GM18858 (cell line): Measurements from ENCODE around the gene TRIM2.

Experiments used
- ATAC-seq: cut with Tn5 transposase; IDR thresholded peaks from one replicate; pipeline ENCODE4 v1.9.1; 2021; ENCODE audit not compliant: unreplicated experiment

The TRIM2 gene

GRCh38 chr4:153246446-153247115, 42.3 kb downstream of the TRIM2 start:
- ATAC-seq, result no peak

GRCh38 chr4:153247116-153247490, 42.9 kb downstream of the TRIM2 start:
- no peak for ATAC-seq

- ATAC-seq, result no peak
These were observed 44.5 kb downstream of the TRIM2 start for GRCh38 chr4:153248641-153249198.

- ATAC-seq, result peak; percentile 92
These were observed 45.2 kb downstream of the TRIM2 start for GRCh38 chr4:153249199-153250041.

- peak; percentile 34 for ATAC-seq
These were observed 47.9 kb downstream of the TRIM2 start for GRCh38 chr4:153252122-153252521.

GRCh38 chr4:153255233-153255632, 51.0 kb downstream of the TRIM2 start:
- ATAC-seq, result no peak

GRCh38 chr4:153257151-153257620, 52.9 kb downstream of the TRIM2 start:
- peak; percentile 80 for ATAC-seq

- no peak for ATAC-seq
These were observed 53.7 kb downstream of the TRIM2 start for GRCh38 chr4:153257991-153258390.

GRCh38 chr4:153258750-153259149, 54.5 kb downstream of the TRIM2 start:
- no peak for ATAC-seq

- ATAC-seq, result no peak
These were observed 55.4 kb downstream of the TRIM2 start for GRCh38 chr4:153259661-153260060.

GRCh38 chr4:153260132-153260531, 55.9 kb downstream of the TRIM2 start:
- no peak for ATAC-seq

GRCh38 chr4:153260553-153261300, 56.5 kb downstream of the TRIM2 start:
- no peak for ATAC-seq

GRCh38 chr4:153261461-153261860, 57.2 kb downstream of the TRIM2 start:
- no peak for ATAC-seq

- ATAC-seq, result no peak
These were observed 57.7 kb downstream of the TRIM2 start for GRCh38 chr4:153261914-153262313.

GRCh38 chr4:153265306-153266047, 61.2 kb downstream of the TRIM2 start:
- no peak for ATAC-seq

- no peak for ATAC-seq
These were observed 62.7 kb downstream of the TRIM2 start for GRCh38 chr4:153266988-153267387.

GRCh38 chr4:153267890-153268289, 63.6 kb downstream of the TRIM2 start:
- no peak for ATAC-seq

GRCh38 chr4:153268295-153268694, 64.1 kb downstream of the TRIM2 start:
- no peak for ATAC-seq

- ATAC-seq, result no peak
These were observed 65.2 kb downstream of the TRIM2 start for GRCh38 chr4:153269218-153269990.

- ATAC-seq, result no peak
These were observed 66.1 kb downstream of the TRIM2 start for GRCh38 chr4:153270361-153270760.
